Measurements from ENCODE around the gene GALNT15. TPM values are rescaled to one million over a fixed set of nuclear protein-coding genes. Genes with fewer than 3 reads are reported as not detected.

GALNT15 gene
- total RNA-seq, 2 donors from 2014 or later = 0.30 TPM; not detected in 1

GRCh38 chr3:16174976-16175901 is 759 bp downstream of the GALNT15 start:
- no peak overlapping the region for H3K4me3 Mint-ChIP-seq
- ATAC-seq (replicated peaks in 1 of 2) = no peak
- no peak for DNase-seq
- no peaks in the 10 kb centered on the region for H3K36me3 Mint-ChIP-seq (ENCODE audit: insufficient read depth in 2 of 2)
- H3K27ac Mint-ChIP-seq = no peak overlapping the region
- H3K9me3 Mint-ChIP-seq = no peaks in the 10 kb centered on the region
- H3K27me3 Mint-ChIP-seq (ENCODE audit: low read depth) = peaks cover 18% of the 10 kb centered on the region
- H3K4me1 Mint-ChIP-seq (ENCODE audit: low read depth) = peaks cover 8% of the 10 kb centered on the region

GRCh38 chr3:16176391-16177030 is 2.0 kb downstream of the GALNT15 start:
- DNase-seq = no peak
- no peak for ATAC-seq (replicated peaks in 1 of 2)
- Mint-ChIP-seq H3K4me1 (ENCODE audit: low read depth) (peaks cover 8% of the 10 kb centered on the region), H3K9me3 (no peaks in the 10 kb centered on the region), H3K27me3 (ENCODE audit: low read depth) (peaks cover 18% of the 10 kb centered on the region), H3K27ac (no peak overlapping the region), H3K4me3 (no peak overlapping the region), H3K36me3 (ENCODE audit: insufficient read depth in 2 of 2) (no peaks in the 10 kb centered on the region)

GRCh38 chr3:16177382-16177781 is 2.9 kb downstream of the GALNT15 start:
- H3K27me3 Mint-ChIP-seq (ENCODE audit: low read depth) = peaks cover 18% of the 10 kb centered on the region
- H3K4me1 Mint-ChIP-seq (ENCODE audit: low read depth) = peaks cover 8% of the 10 kb centered on the region
- H3K27ac Mint-ChIP-seq = no peak overlapping the region
- ATAC-seq (replicated peaks in 1 of 2) (no peak), DNase-seq (no peak)
- H3K9me3 Mint-ChIP-seq = no peaks in the 10 kb centered on the region
- no peaks in the 10 kb centered on the region for H3K36me3 Mint-ChIP-seq (ENCODE audit: insufficient read depth in 2 of 2)
- H3K4me3 Mint-ChIP-seq = no peak overlapping the region

GRCh38 chr3:16177962-16178627 is 3.6 kb downstream of the GALNT15 start:
- no peaks in the 10 kb centered on the region for H3K36me3 Mint-ChIP-seq (ENCODE audit: insufficient read depth in 2 of 2)
- no peak overlapping the region for H3K27ac Mint-ChIP-seq
- peaks cover 8% of the 10 kb centered on the region for H3K4me1 Mint-ChIP-seq (ENCODE audit: low read depth)
- DNase-seq (peak; percentile 61 to 75), ATAC-seq (replicated peaks in 1 of 2) (peak; percentile 73 to 81)
- H3K9me3 Mint-ChIP-seq = no peaks in the 10 kb centered on the region
- no peak overlapping the region for H3K4me3 Mint-ChIP-seq
- peaks cover 16% of the 10 kb centered on the region for H3K27me3 Mint-ChIP-seq (ENCODE audit: low read depth)

- no peaks in the 10 kb centered on the region for H3K36me3 Mint-ChIP-seq (ENCODE audit: insufficient read depth in 2 of 2)
- no peaks in the 10 kb centered on the region for H3K9me3 Mint-ChIP-seq
- H3K27me3 Mint-ChIP-seq (ENCODE audit: low read depth) = peaks cover 11% of the 10 kb centered on the region
- ATAC-seq (replicated peaks in 1 of 2) (peak in 1 of 2 donors; percentile 30), DNase-seq (no peak)
- H3K27ac Mint-ChIP-seq = no peak overlapping the region
- H3K4me1 Mint-ChIP-seq (ENCODE audit: low read depth) = peaks cover 8% of the 10 kb centered on the region
- no peak overlapping the region for H3K4me3 Mint-ChIP-seq
Measured at GRCh38 chr3:16178628-16178988, 4.1 kb downstream of the GALNT15 start.

- Mint-ChIP-seq H3K4me1 (ENCODE audit: low read depth) (peaks cover 8% of the 10 kb centered on the region), H3K9me3 (no peaks in the 10 kb centered on the region), H3K36me3 (ENCODE audit: insufficient read depth in 2 of 2) (no peaks in the 10 kb centered on the region), H3K27me3 (ENCODE audit: low read depth) (peaks cover 4% of the 10 kb centered on the region), H3K4me3 (no peak overlapping the region), H3K27ac (no peak overlapping the region)
- DNase-seq = no peak
- ATAC-seq (replicated peaks in 1 of 2) = no peak
Measured at GRCh38 chr3:16179261-16179660, 4.8 kb downstream of the GALNT15 start.

- DNase-seq (no peak), ATAC-seq (replicated peaks in 1 of 2) (no peak)
- no peak overlapping the region for H3K27ac Mint-ChIP-seq
- no peaks in the 10 kb centered on the region for H3K9me3 Mint-ChIP-seq
- no peaks in the 10 kb centered on the region for H3K36me3 Mint-ChIP-seq (ENCODE audit: insufficient read depth in 2 of 2)
- no peak overlapping the region for H3K4me3 Mint-ChIP-seq
- no peaks in the 10 kb centered on the region for H3K27me3 Mint-ChIP-seq (ENCODE audit: low read depth)
- peaks cover 8% of the 10 kb centered on the region for H3K4me1 Mint-ChIP-seq (ENCODE audit: low read depth)
Measured at GRCh38 chr3:16179771-16180736, 5.6 kb downstream of the GALNT15 start.

GRCh38 chr3:16180737-16181134 is 6.3 kb downstream of the GALNT15 start:
- Mint-ChIP-seq H3K36me3 (ENCODE audit: insufficient read depth in 2 of 2) (no peaks in the 10 kb centered on the region), H3K27me3 (ENCODE audit: low read depth) (no peaks in the 10 kb centered on the region), H3K4me3 (no peak overlapping the region), H3K27ac (no peak overlapping the region), H3K9me3 (no peaks in the 10 kb centered on the region), H3K4me1 (ENCODE audit: low read depth) (peaks cover 8% of the 10 kb centered on the region)
- no peak for ATAC-seq (replicated peaks in 1 of 2)
- DNase-seq = no peak

GRCh38 chr3:16181361-16181760 is 6.9 kb downstream of the GALNT15 start:
- H3K4me1 Mint-ChIP-seq (ENCODE audit: low read depth) = peaks cover 13% of the 10 kb centered on the region
- no peaks in the 10 kb centered on the region for H3K27me3 Mint-ChIP-seq (ENCODE audit: low read depth)
- no peak for ATAC-seq (replicated peaks in 1 of 2)
- H3K9me3 Mint-ChIP-seq = no peaks in the 10 kb centered on the region
- H3K4me3 Mint-ChIP-seq = no peak overlapping the region
- H3K36me3 Mint-ChIP-seq (ENCODE audit: insufficient read depth in 2 of 2) = no peaks in the 10 kb centered on the region
- H3K27ac Mint-ChIP-seq = no peak overlapping the region
- DNase-seq = no peak

GRCh38 chr3:16182183-16182582 is 7.7 kb downstream of the GALNT15 start:
- DNase-seq (no peak), ATAC-seq (replicated peaks in 1 of 2) (peak; percentile 37 to 68)
- H3K4me1 Mint-ChIP-seq (ENCODE audit: low read depth) = peaks cover 16% of the 10 kb centered on the region
- no peaks in the 10 kb centered on the region for H3K36me3 Mint-ChIP-seq (ENCODE audit: insufficient read depth in 2 of 2)
- no peaks in the 10 kb centered on the region for H3K9me3 Mint-ChIP-seq
- no peak overlapping the region for H3K27ac Mint-ChIP-seq
- H3K27me3 Mint-ChIP-seq (ENCODE audit: low read depth) = no peaks in the 10 kb centered on the region
- H3K4me3 Mint-ChIP-seq = no peak overlapping the region

- no peak overlapping the region for H3K4me3 Mint-ChIP-seq
- H3K9me3 Mint-ChIP-seq = no peaks in the 10 kb centered on the region
- H3K27me3 Mint-ChIP-seq (ENCODE audit: low read depth) = no peaks in the 10 kb centered on the region
- H3K27ac Mint-ChIP-seq = no peak overlapping the region
- DNase-seq = no peak
- H3K4me1 Mint-ChIP-seq (ENCODE audit: low read depth) = peaks cover 16% of the 10 kb centered on the region
- no peak for ATAC-seq (replicated peaks in 1 of 2)
- no peaks in the 10 kb centered on the region for H3K36me3 Mint-ChIP-seq (ENCODE audit: insufficient read depth in 2 of 2)
Measured at GRCh38 chr3:16182612-16183011, 8.1 kb downstream of the GALNT15 start.

- Mint-ChIP-seq H3K27me3 (ENCODE audit: low read depth) (no peaks in the 10 kb centered on the region), H3K36me3 (ENCODE audit: insufficient read depth in 2 of 2) (no peaks in the 10 kb centered on the region)
Measured at GRCh38 chr3:16183082-16183481, 8.6 kb downstream of the GALNT15 start.

More at GRCh38 chr3:16183082-16183481, 8.6 kb downstream of the GALNT15 start:
- no peak overlapping the region for H3K4me3 Mint-ChIP-seq
- H3K4me1 Mint-ChIP-seq (ENCODE audit: low read depth) = peaks cover 16% of the 10 kb centered on the region
- H3K27ac Mint-ChIP-seq = no peak overlapping the region
- DNase-seq (no peak), ATAC-seq (replicated peaks in 1 of 2) (no peak)
- H3K9me3 Mint-ChIP-seq = no peaks in the 10 kb centered on the region
